ENCODE data around the gene NAAA. TPM values are rescaled to one million over a fixed set of nuclear protein-coding genes. Genes with fewer than 3 reads are reported as not detected.

Gene NAAA
- total RNA-seq, 1 donor from 2014 or later: 10.7 TPM

GRCh38 chr4:75878246-75878756 is 62.5 kb downstream of the NAAA start:
- no peak for TF ChIP-seq CTCF (conservative IDR thresholded peaks at IDR 0.05)
- no peak overlapping the region for H3K4me3 Mint-ChIP-seq

GRCh38 chr4:75876218-75876617 is 64.6 kb downstream of the NAAA start:
- Mint-ChIP-seq H3K4me1 (ENCODE audit: unreplicated experiment) (no peaks in the 10 kb centered on the region), H3K27me3 (peaks cover 3% of the 10 kb centered on the region), H3K27ac (no peak overlapping the region), H3K36me3 (no peaks in the 10 kb centered on the region), H3K4me3 (no peak overlapping the region), H3K9me3 (no peaks in the 10 kb centered on the region)
- no peak for TF ChIP-seq CTCF (conservative IDR thresholded peaks at IDR 0.05)
- DNase-seq (ENCODE audit: extremely low spot score, unreplicated experiment): no peak

More at GRCh38 chr4:75878246-75878756, 62.5 kb downstream of the NAAA start:
- Mint-ChIP-seq H3K4me1 (ENCODE audit: unreplicated experiment) (no peaks in the 10 kb centered on the region), H3K36me3 (no peaks in the 10 kb centered on the region), H3K9me3 (no peaks in the 10 kb centered on the region), H3K27me3 (peaks cover 3% of the 10 kb centered on the region), H3K27ac (no peak overlapping the region)
- no peak for DNase-seq (ENCODE audit: extremely low spot score, unreplicated experiment)

- no peaks in the 10 kb centered on the region for H3K4me1 Mint-ChIP-seq (ENCODE audit: unreplicated experiment)
- no peak overlapping the region for H3K27ac Mint-ChIP-seq
- H3K4me3 Mint-ChIP-seq: no peak overlapping the region
- TF ChIP-seq CTCF (conservative IDR thresholded peaks at IDR 0.05): no peak
- no peaks in the 10 kb centered on the region for H3K36me3 Mint-ChIP-seq
- no peak for DNase-seq (ENCODE audit: extremely low spot score, unreplicated experiment)
- H3K9me3 Mint-ChIP-seq: no peaks in the 10 kb centered on the region
- no peaks in the 10 kb centered on the region for H3K27me3 Mint-ChIP-seq
These were observed 71.7 kb downstream of the NAAA start for GRCh38 chr4:75869100-75869499.

- TF ChIP-seq CTCF (conservative IDR thresholded peaks at IDR 0.05): no peak
- Mint-ChIP-seq H3K27ac (no peak overlapping the region), H3K9me3 (no peaks in the 10 kb centered on the region), H3K36me3 (no peaks in the 10 kb centered on the region), H3K4me3 (no peak overlapping the region), H3K4me1 (ENCODE audit: unreplicated experiment) (no peaks in the 10 kb centered on the region), H3K27me3 (no peaks in the 10 kb centered on the region)
- DNase-seq (ENCODE audit: extremely low spot score, unreplicated experiment): no peak
These were observed 73.7 kb downstream of the NAAA start for GRCh38 chr4:75867130-75867529.

Other genes with a start within 250 kb of the NAAA start
- gene USO1, start 216.4 kb downstream of the NAAA start, total RNA-seq (ENCODE audit: low replicate concordance): 55.4 and 63.7 TPM in 2 replicates
- not detected in 2 replicates for gene PPEF2, start 38.6 kb downstream of the NAAA start, total RNA-seq (ENCODE audit: low replicate concordance)
- 39.2 and 44.8 TPM in 2 replicates for gene SDAD1, start 49.9 kb upstream of the NAAA start, total RNA-seq (ENCODE audit: low replicate concordance)
- not detected in 2 replicates for gene CXCL9, start 66.5 kb upstream of the NAAA start, total RNA-seq (ENCODE audit: low replicate concordance)
- gene CXCL10, start 82.5 kb upstream of the NAAA start, total RNA-seq (ENCODE audit: low replicate concordance): 0.31 and 0.60 TPM in 2 replicates
- gene CXCL11, start 95.1 kb upstream of the NAAA start, total RNA-seq (ENCODE audit: low replicate concordance): not detected in 2 replicates
- gene ART3, start 133.7 kb upstream of the NAAA start, total RNA-seq (ENCODE audit: low replicate concordance): not detected in 2 replicates
- gene NUP54, start 207.4 kb upstream of the NAAA start, total RNA-seq (ENCODE audit: low replicate concordance): 38.0 and 55.4 TPM in 2 replicates

Measured in type B pancreatic cell (in vitro differentiated cells).